ENCODE data around the gene FBXO38. TPM values are rescaled to one million over a fixed set of nuclear protein-coding genes. Genes with fewer than 3 reads are reported as not detected.

FBXO38 gene
- total and polyA plus RNA-seq, 2 donors from 2014 or later, result 9.6 to 45.9 TPM

DNA sequence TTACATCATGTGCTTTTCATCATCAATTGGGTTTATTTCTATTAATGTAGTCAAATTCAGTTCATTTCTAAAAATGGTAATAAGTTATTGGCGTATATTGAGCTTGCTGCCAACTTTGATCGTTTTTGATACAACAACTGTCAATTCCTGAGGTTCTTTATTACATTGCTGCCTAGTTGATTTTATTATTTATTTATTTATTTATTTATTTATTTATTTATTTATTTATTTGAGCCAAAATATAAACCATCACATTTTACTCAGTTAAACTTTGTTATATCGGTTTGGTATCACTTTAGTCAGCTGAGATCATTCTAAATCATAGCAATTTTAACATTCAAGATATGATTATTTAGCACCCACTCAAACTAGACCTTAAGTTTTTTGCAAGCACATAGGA, 100.0 kb downstream of the FBXO38 start:
- no peaks in the 10 kb centered on the region for H3K4me1 ChIP-seq (ENCODE audit: control insufficient read depth in 2 of 3, insufficient read depth in 2 of 3, low read depth in 1 of 3, low read length in 3 of 3)
- H3K9me3 ChIP-seq (ENCODE audit: control insufficient read depth in 2 of 3, insufficient read depth in 1 of 3, low read length in 3 of 3), result no peaks in the 10 kb centered on the region
- intact Hi-C loops (cut with DNase I), result no loop called here
- no peaks in the 10 kb centered on the region for H3K36me3 ChIP-seq (ENCODE audit: control insufficient read depth in 2 of 3, insufficient read depth in 3 of 3, low read length in 3 of 3)
- H3K27ac ChIP-seq (ENCODE audit: low read depth in 2 of 2, low read length in 2 of 2), result no peak overlapping the region
- H3K27me3 ChIP-seq (ENCODE audit: control insufficient read depth, insufficient read depth, low read length), result no peaks in the 10 kb centered on the region
- TF ChIP-seq, protein P1, sequence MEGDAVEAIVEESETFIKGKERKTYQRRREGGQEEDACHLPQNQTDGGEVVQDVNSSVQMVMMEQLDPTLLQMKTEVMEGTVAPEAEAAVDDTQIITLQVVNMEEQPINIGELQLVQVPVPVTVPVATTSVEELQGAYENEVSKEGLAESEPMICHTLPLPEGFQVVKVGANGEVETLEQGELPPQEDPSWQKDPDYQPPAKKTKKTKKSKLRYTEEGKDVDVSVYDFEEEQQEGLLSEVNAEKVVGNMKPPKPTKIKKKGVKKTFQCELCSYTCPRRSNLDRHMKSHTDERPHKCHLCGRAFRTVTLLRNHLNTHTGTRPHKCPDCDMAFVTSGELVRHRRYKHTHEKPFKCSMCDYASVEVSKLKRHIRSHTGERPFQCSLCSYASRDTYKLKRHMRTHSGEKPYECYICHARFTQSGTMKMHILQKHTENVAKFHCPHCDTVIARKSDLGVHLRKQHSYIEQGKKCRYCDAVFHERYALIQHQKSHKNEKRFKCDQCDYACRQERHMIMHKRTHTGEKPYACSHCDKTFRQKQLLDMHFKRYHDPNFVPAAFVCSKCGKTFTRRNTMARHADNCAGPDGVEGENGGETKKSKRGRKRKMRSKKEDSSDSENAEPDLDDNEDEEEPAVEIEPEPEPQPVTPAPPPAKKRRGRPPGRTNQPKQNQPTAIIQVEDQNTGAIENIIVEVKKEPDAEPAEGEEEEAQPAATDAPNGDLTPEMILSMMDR (IDR thresholded peaks at IDR 0.05; ENCODE audit: borderline replicate concordance, extremely low read depth, insufficient read depth), result no peak
- no peak overlapping the region for H3K4me3 ChIP-seq (ENCODE audit: low read length in 3 of 3)
- no peak overlapping the region for H3K9ac ChIP-seq (ENCODE audit: low read length in 3 of 3)
- no peak for DNase-seq
- no peak for FAIRE-seq

DNA sequence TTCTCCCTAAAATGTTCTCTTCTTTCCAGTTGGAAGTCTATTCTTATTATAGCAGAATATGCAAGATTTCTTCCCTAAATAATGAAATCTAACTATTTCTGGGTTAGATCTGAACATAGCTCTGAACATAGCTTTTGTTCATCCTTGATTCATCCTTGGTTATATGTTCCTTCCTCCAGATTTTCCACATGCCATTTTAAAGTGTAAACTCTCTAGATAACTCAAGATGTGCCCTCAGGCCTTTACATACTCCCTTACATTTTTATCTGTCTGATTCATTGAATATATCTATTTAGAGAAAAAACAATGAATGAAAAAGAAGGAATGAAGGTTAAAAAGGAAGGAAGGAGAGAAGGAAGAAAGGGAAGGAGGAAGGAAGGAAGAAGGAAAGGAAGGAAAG, 100.9 kb downstream of the FBXO38 start:
- no peak overlapping the region for H3K4me3 ChIP-seq (ENCODE audit: low read length in 3 of 3)
- no peak for DNase-seq
- no peaks in the 10 kb centered on the region for H3K9me3 ChIP-seq (ENCODE audit: control insufficient read depth in 2 of 3, insufficient read depth in 1 of 3, low read length in 3 of 3)
- H3K9ac ChIP-seq (ENCODE audit: low read length in 3 of 3), result no peak overlapping the region
- H3K27me3 ChIP-seq (ENCODE audit: control insufficient read depth, insufficient read depth, low read length), result no peaks in the 10 kb centered on the region
- TF ChIP-seq, protein P1 (IDR thresholded peaks at IDR 0.05; ENCODE audit: borderline replicate concordance, extremely low read depth, insufficient read depth), result no peak
- no peaks in the 10 kb centered on the region for H3K4me1 ChIP-seq (ENCODE audit: control insufficient read depth in 2 of 3, insufficient read depth in 2 of 3, low read depth in 1 of 3, low read length in 3 of 3)
- H3K36me3 ChIP-seq (ENCODE audit: control insufficient read depth in 2 of 3, insufficient read depth in 3 of 3, low read length in 3 of 3), result no peaks in the 10 kb centered on the region
- FAIRE-seq, result no peak
- H3K27ac ChIP-seq (ENCODE audit: low read depth in 2 of 2, low read length in 2 of 2), result no peak overlapping the region
- intact Hi-C loops (cut with DNase I), result no loop called here

DNA sequence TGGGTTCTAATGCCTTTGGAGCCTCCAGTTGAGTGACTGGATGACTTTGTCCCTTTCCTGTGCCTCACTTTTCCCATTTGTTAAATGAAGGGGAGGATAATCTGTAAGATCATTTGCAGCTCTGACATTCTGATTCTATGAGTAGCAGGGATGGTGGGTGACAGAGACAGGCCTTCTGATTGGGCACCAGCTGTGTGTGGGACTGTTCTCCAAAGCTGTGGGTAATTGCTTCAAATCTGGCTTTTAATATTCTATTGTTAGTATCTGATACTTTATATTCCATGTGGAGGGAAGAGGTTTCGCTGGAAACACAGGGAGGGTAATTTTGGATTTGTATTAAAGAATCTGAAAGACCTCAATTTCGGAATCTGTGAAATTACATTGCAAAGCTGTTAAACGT, 102.7 kb downstream of the FBXO38 start:
- TF ChIP-seq, protein P1 (IDR thresholded peaks at IDR 0.05; ENCODE audit: borderline replicate concordance, extremely low read depth, insufficient read depth), result no peak
- no peaks in the 10 kb centered on the region for H3K27me3 ChIP-seq (ENCODE audit: control insufficient read depth, insufficient read depth, low read length)
- intact Hi-C loops (cut with DNase I), result no loop called here
- no peaks in the 10 kb centered on the region for H3K36me3 ChIP-seq (ENCODE audit: control insufficient read depth in 2 of 3, insufficient read depth in 3 of 3, low read length in 3 of 3)
- no peaks in the 10 kb centered on the region for H3K4me1 ChIP-seq (ENCODE audit: control insufficient read depth in 2 of 3, insufficient read depth in 2 of 3, low read depth in 1 of 3, low read length in 3 of 3)
- FAIRE-seq (no peak), DNase-seq (no peak)
- H3K27ac ChIP-seq (ENCODE audit: low read depth in 2 of 2, low read length in 2 of 2), result no peak overlapping the region
- H3K9me3 ChIP-seq (ENCODE audit: control insufficient read depth in 2 of 3, insufficient read depth in 1 of 3, low read length in 3 of 3), result no peaks in the 10 kb centered on the region
- H3K9ac ChIP-seq (ENCODE audit: low read length in 3 of 3), result no peak overlapping the region
- no peak overlapping the region for H3K4me3 ChIP-seq (ENCODE audit: low read length in 3 of 3)

DNA sequence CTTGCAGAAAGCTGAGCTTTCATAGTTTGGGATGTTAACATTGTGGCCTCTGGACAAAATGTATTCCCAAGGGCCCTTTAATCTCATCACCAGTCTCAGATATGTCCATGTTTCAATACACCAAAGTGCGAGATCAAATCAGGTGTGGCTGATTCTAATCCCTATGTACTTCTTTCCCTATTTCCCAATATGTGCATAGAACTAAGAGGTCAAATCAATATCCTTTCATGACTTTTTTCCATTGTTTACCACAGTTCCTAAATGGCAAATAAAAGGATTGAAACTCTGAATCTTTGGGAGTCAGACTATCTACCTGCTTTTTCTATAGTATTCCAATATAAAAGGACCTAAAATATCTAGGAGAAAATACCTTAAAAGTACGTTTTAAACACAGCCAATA, 105.0 kb downstream of the FBXO38 start:
- Histone ChIP-seq H3K9ac (ENCODE audit: low read length in 3 of 3) (no peak overlapping the region), H3K4me3 (ENCODE audit: low read length in 3 of 3) (no peak overlapping the region), H3K27me3 (ENCODE audit: control insufficient read depth, insufficient read depth, low read length) (no peaks in the 10 kb centered on the region), H3K36me3 (ENCODE audit: control insufficient read depth in 2 of 3, insufficient read depth in 3 of 3, low read length in 3 of 3) (no peaks in the 10 kb centered on the region), H3K27ac (ENCODE audit: low read depth in 2 of 2, low read length in 2 of 2) (no peak overlapping the region), H3K4me1 (ENCODE audit: control insufficient read depth in 2 of 3, insufficient read depth in 2 of 3, low read depth in 1 of 3, low read length in 3 of 3) (no peaks in the 10 kb centered on the region), H3K9me3 (ENCODE audit: control insufficient read depth in 2 of 3, insufficient read depth in 1 of 3, low read length in 3 of 3) (no peaks in the 10 kb centered on the region)
- DNase-seq (no peak), FAIRE-seq (no peak)
- TF ChIP-seq, protein P1 (IDR thresholded peaks at IDR 0.05; ENCODE audit: borderline replicate concordance, extremely low read depth, insufficient read depth), result no peak
- intact Hi-C loops (cut with DNase I), result no loop called here
